Activated CD4-positive, alpha-beta T cell treated with anti-CD3 and anti-CD28 coated beads for 24 hours (primary cell): ENCODE results near the gene DBT.

ENCODE experiments used
- DNase-seq, 2 donors: peaks; one replicate each; pipeline ENCODE4 v3.0.0-alpha.2; 2020; ENCODE audit warnings: low read depth in 2 of 2

Gene DBT

GRCh38 chr1:100198596-100198995, 51.0 kb downstream of the DBT start:
- no peak for DNase-seq

GRCh38 chr1:100188617-100189016, 61.0 kb downstream of the DBT start:
- DNase-seq, result no peak

- no peak for DNase-seq
Measured at GRCh38 chr1:100187912-100188311, 61.7 kb downstream of the DBT start.

- no peak for DNase-seq
Measured at GRCh38 chr1:100184536-100184935, 65.1 kb downstream of the DBT start.

GRCh38 chr1:100183370-100183769, 66.3 kb downstream of the DBT start:
- DNase-seq, result no peak

- DNase-seq, result no peak
Measured at GRCh38 chr1:100178091-100178490, 71.5 kb downstream of the DBT start, which contains the start of gene LRRC39. TSS of gene LRRC39 (minus strand) at chr1:100178256. CDS start at chr1:100168516, 9,740 bp downstream.

- no peak for DNase-seq
Measured at GRCh38 chr1:100177295-100178041, 72.2 kb downstream of the DBT start.

- DNase-seq, result no peak
Measured at GRCh38 chr1:100168051-100168450, 81.6 kb downstream of the DBT start.

GRCh38 chr1:100164702-100165101, 84.9 kb downstream of the DBT start:
- DNase-seq, result no peak

- DNase-seq, result no peak
Measured at GRCh38 chr1:100164216-100164615, 85.4 kb downstream of the DBT start.

- no peak for DNase-seq
Measured at GRCh38 chr1:100162881-100163280, 86.8 kb downstream of the DBT start.

GRCh38 chr1:100152271-100152670, 97.4 kb downstream of the DBT start:
- no peak for DNase-seq

GRCh38 chr1:100151679-100152078, 98.0 kb downstream of the DBT start:
- DNase-seq, result no peak

- no peak for DNase-seq
Measured at GRCh38 chr1:100147875-100148274, 101.8 kb downstream of the DBT start.

- DNase-seq, result no peak
Measured at GRCh38 chr1:100146958-100147357, 102.7 kb downstream of the DBT start.

GRCh38 chr1:100145116-100145515, 104.5 kb downstream of the DBT start:
- DNase-seq, result no peak

GRCh38 chr1:100142343-100142742, 107.3 kb downstream of the DBT start:
- no peak for DNase-seq

GRCh38 chr1:100141192-100141591, 108.4 kb downstream of the DBT start:
- DNase-seq, result no peak

- no peak for DNase-seq
Measured at GRCh38 chr1:100137602-100138001, 112.0 kb downstream of the DBT start.
